GM12864 (cell line): ENCODE data around the gene ERFL.
A peak's percentile ranks its signal among the peaks of the same experiment; 100 is the strongest.

Experiments
- DNase-seq: peaks from one replicate; pipeline ENCODE4 v3.0.0-alpha.2; 2011; ENCODE audit warnings: low read depth
- H3K4me3 ChIP-seq: 2 replicates; pipeline ENCODE4 v1.5.1; 2011; ENCODE audit warnings: mild to moderate bottlenecking, low read depth, low read length, control low read depth
- CTCF ChIP-seq: IDR thresholded peaks from 2 replicates; pipeline ENCODE4 v1.5.1; 2011; ENCODE audit warnings: low read depth, mild to moderate bottlenecking, moderate library complexity, low read length, control low read depth, inconsistent platforms; ENCODE audit errors: missing control alignments

Gene ERFL

DNA sequence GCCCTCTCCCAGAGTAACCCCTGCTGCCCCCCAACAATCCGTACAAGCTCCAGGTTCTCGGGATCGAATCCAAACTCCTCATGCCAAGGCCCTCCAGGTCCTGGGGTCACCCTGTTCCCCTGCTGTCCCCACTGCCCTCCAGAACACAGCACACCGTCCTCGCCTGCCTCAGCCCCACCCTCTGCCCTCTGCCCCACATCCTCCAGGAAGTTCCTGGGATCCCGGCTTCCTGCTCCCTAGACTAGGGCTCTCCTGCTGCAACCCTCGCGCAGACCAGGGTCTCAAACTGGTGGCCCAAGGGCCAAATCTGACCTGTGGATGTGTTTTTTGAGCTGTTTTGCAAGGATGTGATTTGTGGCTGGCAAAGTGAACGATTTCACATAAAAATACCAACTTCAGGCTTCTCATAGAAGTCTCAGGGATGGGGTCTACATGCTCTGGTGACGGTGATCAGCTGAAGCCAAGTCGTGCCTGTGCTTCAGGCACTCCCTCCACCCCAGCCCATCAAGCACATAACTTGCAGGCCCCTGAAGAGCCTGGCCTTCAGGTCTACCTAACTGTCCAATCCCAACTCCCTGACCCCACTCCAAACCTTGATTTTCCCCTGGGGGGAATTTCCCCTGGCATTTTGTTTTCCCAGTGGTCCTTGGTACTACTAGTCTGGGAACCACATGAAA is 29.1 kb upstream of the ERFL start:
- no peak for DNase-seq
- H3K4me3 ChIP-seq, result no peak overlapping the region

GRCh38 chr19:41956621-41957020 is 28.4 kb upstream of the ERFL start:
- no peak overlapping the region for H3K4me3 ChIP-seq
- no peak for DNase-seq
- TF ChIP-seq CTCF, result no peak

More for the DNA sequence above, 29.1 kb upstream of the ERFL start:
- TF ChIP-seq CTCF, result no peak

DNA sequence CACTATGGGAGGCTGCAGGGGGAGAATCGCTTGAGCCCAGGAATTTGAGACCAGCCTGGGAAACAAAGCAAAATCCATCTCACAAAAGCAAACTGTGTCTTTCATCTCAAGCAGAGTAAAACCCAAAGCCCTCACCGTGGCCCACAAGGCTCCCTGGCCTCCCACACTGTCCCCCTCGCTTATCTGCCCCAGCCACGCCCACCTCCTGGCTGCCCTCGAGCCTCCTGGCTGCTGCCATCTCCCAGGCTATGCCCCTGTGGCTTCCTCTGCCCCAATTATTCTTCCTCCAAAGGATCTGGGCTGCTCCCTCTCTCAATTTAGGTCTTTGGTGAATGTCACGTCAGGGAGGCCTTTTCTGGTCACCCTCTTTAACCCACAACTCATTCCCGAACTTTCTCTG is 27.3 kb upstream of the ERFL start:
- H3K4me3 ChIP-seq, result no peak overlapping the region
- no peak for DNase-seq
- TF ChIP-seq CTCF, result no peak

- H3K4me3 ChIP-seq, result no peak overlapping the region
- TF ChIP-seq CTCF, result peak; percentile 100
- DNase-seq, result peak; percentile 52
These were observed 23.5 kb upstream of the ERFL start for GRCh38 chr19:41951686-41952172.

- no peak for DNase-seq
- no peak overlapping the region for H3K4me3 ChIP-seq
- TF ChIP-seq CTCF, result no peak
These were observed 18.8 kb upstream of the ERFL start for GRCh38 chr19:41947091-41947490.

GRCh38 chr19:41945135-41945766 is 17.0 kb upstream of the ERFL start:
- peak; percentile 99 for DNase-seq
- TF ChIP-seq CTCF, result no peak
- H3K4me3 ChIP-seq, result no peak overlapping the region
